Subcutaneous adipose tissue (tissue), 4 donors: ENCODE data around the gene PLA2R1. TPM values are rescaled to one million over a fixed set of nuclear protein-coding genes. Genes with fewer than 3 reads are reported as not detected.

Source experiments
- CTCF ChIP-seq: fragments of 450-650 bp; IDR thresholded peaks from one replicate; pipeline ENCODE4 v1.5.1; 2016; ENCODE audit warnings: low read depth, mild to moderate bottlenecking, control low read depth, antibody characterized with exemption, moderate library complexity
- total RNA-seq, 4 donors: library from RNA; depleted of rRNA; stranded (reverse); fragments of >200 nt; gene quantifications; one replicate each; pipeline ENCODE4 v1.1.0, GENCODE V29; 2016

Gene PLA2R1
- total RNA-seq, 4 donors from 2014 or later: 13.2 to 24.4 (median 19.1) TPM

GRCh38 chr2:160076914-160077313 is 14.5 kb upstream of the PLA2R1 start:
- TF ChIP-seq CTCF: no peak

- TF ChIP-seq CTCF: no peak
Observed at GRCh38 chr2:160076241-160076640, 13.8 kb upstream of the PLA2R1 start.

GRCh38 chr2:160075171-160075570 is 12.8 kb upstream of the PLA2R1 start:
- no peak for TF ChIP-seq CTCF

- TF ChIP-seq CTCF: no peak
Observed at GRCh38 chr2:160073284-160073888, 11.0 kb upstream of the PLA2R1 start.

DNA sequence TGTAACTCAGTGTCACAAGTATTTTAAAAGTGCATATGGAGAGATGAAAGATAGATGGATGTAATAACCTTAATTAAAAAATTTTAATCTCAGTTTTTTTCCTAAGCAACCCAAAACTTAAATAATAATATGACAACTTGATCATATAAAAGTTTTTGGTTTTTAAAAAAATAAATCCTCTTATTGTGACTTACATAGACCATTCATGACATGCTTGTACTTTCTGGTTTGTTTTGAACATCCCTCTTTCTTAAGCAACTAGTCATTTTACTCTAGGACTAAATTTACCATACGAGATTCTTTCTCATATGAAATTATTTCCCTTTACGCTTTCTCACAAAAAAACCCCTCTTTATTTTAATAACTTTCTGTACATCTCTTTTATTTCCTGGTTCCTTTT is 6.5 kb upstream of the PLA2R1 start:
- no peak for TF ChIP-seq CTCF

- TF ChIP-seq CTCF: no peak
Observed at GRCh38 chr2:160064916-160065315, 2.5 kb upstream of the PLA2R1 start.

DNA sequence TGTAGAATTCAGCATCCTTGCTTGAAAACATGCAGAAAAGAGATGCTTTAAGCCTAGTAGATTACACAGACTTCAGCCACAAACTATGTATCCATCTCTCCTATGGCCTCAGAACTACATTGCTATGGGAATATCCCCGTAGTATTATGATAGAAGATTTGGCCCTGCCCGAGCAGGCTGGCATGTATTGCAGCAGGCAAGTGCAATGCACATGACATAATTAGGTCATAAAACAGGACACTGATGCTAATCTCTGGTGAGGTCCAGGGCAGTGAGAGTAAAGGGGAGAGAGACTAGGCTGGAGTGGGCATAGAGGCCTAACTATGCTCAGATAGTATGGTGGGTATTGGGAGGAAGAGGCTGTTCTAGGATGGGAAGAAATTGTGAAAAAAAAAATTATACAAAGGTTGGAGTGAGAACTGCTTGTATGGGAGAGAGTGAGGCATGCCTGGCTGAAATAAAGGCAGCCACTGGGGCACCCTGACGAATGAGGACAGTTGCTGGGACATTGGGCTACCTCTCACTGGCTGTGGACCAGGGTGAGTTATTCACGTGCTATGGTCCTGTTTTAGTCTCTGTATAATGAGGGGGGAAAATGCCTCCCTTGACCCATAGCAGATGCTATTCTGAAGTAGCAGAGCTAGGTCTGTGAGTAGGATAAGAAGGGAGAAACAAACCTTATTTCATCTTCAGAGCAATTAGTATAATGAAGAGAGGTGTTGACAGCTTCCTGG is 1.6 kb upstream of the PLA2R1 start:
- no peak for TF ChIP-seq CTCF
